Kasumi-1 (cell line): Measurements from ENCODE around the gene SPINT1.

Experiments used
- DNase-seq, 2 experiments: peaks; one replicate each; lab custom pipeline; 2025; lab: John Stamatoyannopoulos, UW

The SPINT1 gene, protein sequence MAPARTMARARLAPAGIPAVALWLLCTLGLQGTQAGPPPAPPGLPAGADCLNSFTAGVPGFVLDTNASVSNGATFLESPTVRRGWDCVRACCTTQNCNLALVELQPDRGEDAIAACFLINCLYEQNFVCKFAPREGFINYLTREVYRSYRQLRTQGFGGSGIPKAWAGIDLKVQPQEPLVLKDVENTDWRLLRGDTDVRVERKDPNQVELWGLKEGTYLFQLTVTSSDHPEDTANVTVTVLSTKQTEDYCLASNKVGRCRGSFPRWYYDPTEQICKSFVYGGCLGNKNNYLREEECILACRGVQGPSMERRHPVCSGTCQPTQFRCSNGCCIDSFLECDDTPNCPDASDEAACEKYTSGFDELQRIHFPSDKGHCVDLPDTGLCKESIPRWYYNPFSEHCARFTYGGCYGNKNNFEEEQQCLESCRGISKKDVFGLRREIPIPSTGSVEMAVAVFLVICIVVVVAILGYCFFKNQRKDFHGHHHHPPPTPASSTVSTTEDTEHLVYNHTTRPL

GRCh38 chr15:40843885-40844695, at the start of gene SPINT1:
SPINT1 (plus strand) TSS chr15:40844048; CDS start chr15:40844555, 507 bp downstream.
- DNase-seq = no peak

DNA sequence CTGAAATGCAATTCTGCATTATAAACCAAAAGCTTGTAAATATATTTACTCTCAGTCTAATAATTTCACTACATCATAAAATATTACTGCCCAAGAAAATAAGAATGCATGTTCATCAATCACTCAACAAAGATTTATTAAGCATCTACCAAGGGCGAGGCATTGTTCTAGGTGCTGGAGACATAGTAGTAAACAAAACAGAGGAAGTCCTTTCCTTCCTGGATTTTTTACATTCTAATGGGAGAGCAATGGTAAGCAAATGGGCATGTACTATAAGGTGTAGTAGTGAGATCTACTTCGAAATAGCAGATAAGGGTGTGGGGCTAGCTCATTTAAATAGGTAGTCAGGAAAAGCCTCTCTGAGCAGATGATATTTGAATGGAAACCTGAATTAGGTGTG, 47.8 kb upstream of the SPINT1 start:
- DNase-seq = no peak

DNA sequence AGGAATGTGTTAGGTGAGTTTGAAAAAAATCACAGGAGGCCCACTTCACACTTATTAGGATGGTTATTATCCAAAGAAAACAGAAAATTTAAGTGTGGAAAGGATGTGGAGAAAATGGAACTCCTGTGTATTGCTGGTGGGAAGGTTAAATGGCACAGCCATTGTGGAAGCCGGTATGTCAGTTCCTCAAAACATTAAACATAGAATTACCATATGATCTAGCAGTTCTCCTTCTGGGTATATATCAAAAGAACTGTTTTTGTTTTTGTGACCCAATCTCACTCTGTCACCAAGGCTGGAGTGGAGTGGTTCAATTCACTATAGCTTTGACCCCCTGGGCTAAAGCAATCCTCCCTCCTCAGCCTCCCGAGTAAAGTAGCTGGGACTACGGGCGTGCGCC, 47.3 kb upstream of the SPINT1 start:
- DNase-seq = no peak

DNA sequence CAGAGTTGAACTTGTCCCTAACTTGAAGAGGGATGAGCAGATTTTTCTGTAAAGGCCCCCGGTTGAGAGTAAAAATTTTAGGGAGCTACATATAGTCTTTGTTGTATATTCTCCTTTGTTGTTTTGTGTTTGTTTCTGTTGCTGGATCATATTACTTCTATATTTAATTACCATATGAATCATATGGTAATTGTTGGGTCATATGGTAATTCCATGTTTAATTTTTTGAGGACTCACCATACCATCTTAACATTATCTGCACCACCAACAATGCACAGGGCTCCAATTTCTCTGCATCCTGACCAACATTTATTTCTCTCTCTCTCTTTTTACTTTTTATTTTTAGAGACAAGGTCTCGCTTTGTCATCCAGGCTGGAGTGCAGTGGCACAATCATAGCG, 44.3 kb upstream of the SPINT1 start:
- no peak for DNase-seq

GRCh38 chr15:40803076-40803475, 40.8 kb upstream of the SPINT1 start:
- DNase-seq = no peak

DNA sequence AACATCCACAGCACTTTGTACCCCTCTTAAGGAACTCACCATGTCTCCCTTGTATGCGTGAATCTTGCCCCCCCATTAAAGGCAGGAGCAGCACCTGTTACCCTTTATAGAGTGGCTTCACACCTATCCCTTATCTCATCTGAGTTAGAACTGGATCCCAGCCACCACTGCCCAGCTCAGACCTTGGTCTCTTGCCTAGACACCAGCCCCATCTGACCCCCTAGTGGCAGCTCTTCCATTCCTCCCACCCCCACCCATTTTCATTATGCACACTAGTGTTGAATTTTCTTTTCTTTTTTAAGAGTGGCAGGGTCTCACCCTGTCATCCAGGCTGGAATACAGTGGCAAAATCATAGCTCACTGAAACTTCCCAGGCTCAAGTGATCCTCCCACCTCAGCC, 40.2 kb upstream of the SPINT1 start:
- no peak for DNase-seq

DNA sequence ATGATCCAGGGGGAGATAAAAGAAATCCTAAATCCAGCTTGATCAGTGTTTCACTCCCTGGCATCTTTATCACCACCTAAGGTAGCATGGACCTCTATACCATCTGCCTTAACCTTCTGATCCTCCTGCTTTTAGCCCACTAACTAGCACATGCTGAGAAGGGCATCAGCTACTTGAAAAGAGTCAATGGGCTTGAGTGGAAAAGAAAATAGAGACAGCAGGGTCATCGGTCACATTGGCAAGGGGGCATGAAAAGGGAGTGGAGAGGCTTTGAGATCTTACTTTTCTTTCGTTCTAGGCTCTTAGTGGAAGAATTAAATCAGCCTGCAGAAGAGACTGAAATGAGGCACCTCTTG, 37.2 kb upstream of the SPINT1 start:
- DNase-seq = no peak

- peak; percentile 84 to 89 for DNase-seq
Observed at GRCh38 chr15:40807028-40807887, 36.6 kb upstream of the SPINT1 start, which contains the start of the genes DNAJC17 and ZFYVE19. DNAJC17 (minus strand) TSS chr15:40807473; CDS start chr15:40807446, 27 bp downstream. ZFYVE19 (plus strand) TSS chr15:40807089; CDS start chr15:40807590, 501 bp downstream.

GRCh38 chr15:40807888-40808461, 35.9 kb upstream of the SPINT1 start:
- DNase-seq = no peak

GRCh38 chr15:40808861-40809450, 34.9 kb upstream of the SPINT1 start:
- DNase-seq = no peak

- no peak for DNase-seq
Observed at GRCh38 chr15:40812721-40813425, 31.0 kb upstream of the SPINT1 start.

- DNase-seq = no peak
Observed at GRCh38 chr15:40815042-40815698, 28.7 kb upstream of the SPINT1 start.

- no peak for DNase-seq
Observed at GRCh38 chr15:40819048-40819447, 24.8 kb upstream of the SPINT1 start.

DNA sequence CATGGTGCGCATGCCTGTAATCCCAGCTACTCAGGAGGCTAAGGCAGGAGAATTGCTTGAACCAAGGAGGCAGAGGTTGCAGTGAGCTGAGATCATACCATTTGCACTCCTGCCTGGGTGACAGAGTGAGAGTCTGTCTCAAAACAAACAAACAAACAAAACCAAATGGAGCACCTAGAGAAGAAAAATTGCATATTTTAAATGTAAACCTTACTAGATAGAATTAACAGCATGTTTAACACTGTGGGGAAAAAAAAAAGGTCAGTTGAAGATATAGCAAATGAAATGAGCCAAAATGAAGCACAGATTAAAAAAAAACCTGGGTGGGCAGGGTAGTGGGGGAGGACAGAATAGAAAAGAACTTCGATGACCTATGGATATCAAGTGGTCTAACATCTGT, 22.7 kb upstream of the SPINT1 start:
- DNase-seq = no peak

GRCh38 chr15:40823572-40824343, 20.1 kb upstream of the SPINT1 start:
- DNase-seq = no peak

DNA sequence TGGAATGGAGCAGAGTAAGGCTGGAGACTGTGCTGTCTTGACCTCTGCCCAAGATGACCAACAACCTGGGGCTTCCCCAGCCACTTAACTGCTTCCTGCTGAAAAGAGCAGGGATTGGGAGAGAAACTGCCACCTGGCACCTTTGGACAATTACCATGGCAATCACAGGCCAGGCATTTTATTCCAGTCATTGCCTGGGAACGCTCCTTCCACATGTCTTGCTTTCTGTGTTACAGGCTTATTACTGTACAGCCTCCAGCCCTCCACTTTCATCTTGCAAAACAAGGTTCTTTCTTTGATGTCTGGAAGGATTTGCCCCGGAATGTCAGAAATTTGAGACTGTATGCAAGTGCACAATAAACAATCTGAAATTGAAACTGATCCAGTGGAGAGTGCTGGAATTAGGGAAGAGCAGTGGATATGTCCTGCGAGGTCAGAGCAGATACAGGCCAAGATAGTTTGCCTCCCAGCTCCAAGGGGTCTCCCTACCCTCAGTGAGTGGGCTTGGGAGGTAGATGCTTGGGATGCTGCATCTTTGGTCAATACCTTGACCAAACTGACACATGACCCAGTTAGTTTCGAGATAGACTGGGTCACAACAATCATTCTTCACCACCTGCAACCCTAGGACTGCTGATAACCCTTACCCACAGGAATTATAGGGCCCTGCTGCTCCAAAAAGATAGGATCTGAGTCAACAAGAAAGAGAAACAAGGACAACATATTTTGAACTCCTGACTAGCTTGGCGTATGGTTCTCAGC, 18.0 kb upstream of the SPINT1 start:
- DNase-seq = no peak

DNA sequence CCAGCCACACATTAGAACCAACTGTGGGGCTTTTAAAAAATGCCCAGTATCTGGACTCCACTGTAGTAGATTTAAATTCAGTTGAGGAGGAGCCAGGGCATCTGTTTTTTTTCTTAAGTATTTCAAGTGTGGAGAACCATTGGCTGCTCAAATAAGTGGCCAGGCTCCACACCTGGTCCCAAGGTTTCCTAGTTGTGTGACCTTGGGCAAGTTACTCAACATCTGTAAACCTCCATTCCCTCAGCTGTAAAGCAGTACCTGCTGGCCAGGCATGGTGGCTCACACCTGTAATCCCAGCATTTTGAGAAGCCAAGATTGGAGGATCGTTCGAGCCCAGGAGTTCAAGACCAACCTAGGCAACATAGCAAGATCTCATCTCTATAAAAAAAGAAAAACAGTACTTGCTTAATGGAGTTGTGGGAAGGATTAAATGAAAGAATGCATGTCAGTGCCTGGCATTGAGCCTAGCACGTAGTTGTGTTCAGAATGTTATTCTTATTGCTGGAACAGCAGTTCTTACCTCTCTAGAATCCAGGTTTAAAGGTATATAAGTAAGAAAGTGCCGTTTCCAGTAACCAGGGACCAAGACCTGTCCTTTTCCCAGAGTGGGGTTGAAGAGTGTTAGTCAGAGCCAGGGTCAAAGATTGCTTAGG, 17.3 kb upstream of the SPINT1 start:
- no peak for DNase-seq
